HepG2 (cell line): ENCODE results near the gene CHST12.

Experiments
- BRCA1 ChIP-seq: sonication (generic); formaldehyde crosslinking; IDR thresholded peaks from 2 replicates; pipeline ENCODE4 v1.4.0; 2020; ENCODE audit warnings: missing genetic modification reagents
- EZH2 ChIP-seq: conservative IDR thresholded peaks from 2 replicates; pipeline ENCODE4 v1.6.1; 2012; ENCODE audit warnings: mild to moderate bottlenecking, low read depth, low read length, moderate library complexity
- HNF1B ChIP-seq: sonication (generic); formaldehyde crosslinking; IDR thresholded peaks from 2 replicates; pipeline ENCODE4 v1.5.1; 2020; ENCODE audit warnings: mild to moderate bottlenecking, moderate library complexity, missing genetic modification reagents
- MAFF ChIP-seq: IDR thresholded peaks from 2 replicates; pipeline ENCODE4 v1.6.1; 2011; ENCODE audit warnings: low read depth, low read length, improper control_type of control experiment
- MXI1 ChIP-seq: IDR thresholded peaks from 3 replicates; pipeline ENCODE4 v1.6.1; 2012; ENCODE audit warnings: low read depth, low read length, inconsistent platforms, borderline replicate concordance
- NFE2 ChIP-seq: sonication (generic); formaldehyde crosslinking; IDR thresholded peaks from 2 replicates; pipeline ENCODE4 v1.4.0; 2020; ENCODE audit warnings: missing genetic modification reagents
- REPIN1 ChIP-seq: sonication (generic); formaldehyde crosslinking; IDR thresholded peaks from 2 replicates; pipeline ENCODE4 v1.8.0; 2022; ENCODE audit warnings: missing genetic modification reagents, low read depth, mild to moderate bottlenecking, borderline replicate concordance
- ZFP1 ChIP-seq: IDR thresholded peaks from 2 replicates; pipeline ENCODE4 v1.6.1; 2016
- ZFP41 ChIP-seq: sonication (generic); formaldehyde crosslinking; IDR thresholded peaks from 2 replicates; pipeline ENCODE4 v1.4.0; 2020; ENCODE audit warnings: mild to moderate bottlenecking, missing genetic modification reagents, borderline replicate concordance
- ZNF639 ChIP-seq: conservative IDR thresholded peaks from 2 replicates; pipeline ENCODE4 v1.6.1; 2018; ENCODE audit warnings: missing genetic modification reagents
- ZNF776 ChIP-seq: sonication (generic); formaldehyde crosslinking; IDR thresholded peaks from 2 replicates; pipeline ENCODE4 v1.4.0; 2020; ENCODE audit warnings: mild to moderate bottlenecking, missing genetic modification reagents
- ZNF788 ChIP-seq: sonication (generic); formaldehyde crosslinking; IDR thresholded peaks from 2 replicates; pipeline ENCODE4 v1.5.0; 2020; ENCODE audit warnings: mild to moderate bottlenecking, missing genetic modification reagents, borderline replicate concordance
- ZNF883 ChIP-seq: sonication (generic); formaldehyde crosslinking; IDR thresholded peaks from 2 replicates; pipeline ENCODE4 v1.5.1; 2020; ENCODE audit warnings: mild to moderate bottlenecking, missing genetic modification reagents; ENCODE audit errors: not compliant biosample characterization
- TF ChIP-seq, protein P1 (sequence below): sonication (generic); formaldehyde crosslinking; IDR thresholded peaks from 2 replicates; pipeline ENCODE4 v1.4.0; 2020; ENCODE audit warnings: missing genetic modification reagents, borderline replicate concordance

DNA sequence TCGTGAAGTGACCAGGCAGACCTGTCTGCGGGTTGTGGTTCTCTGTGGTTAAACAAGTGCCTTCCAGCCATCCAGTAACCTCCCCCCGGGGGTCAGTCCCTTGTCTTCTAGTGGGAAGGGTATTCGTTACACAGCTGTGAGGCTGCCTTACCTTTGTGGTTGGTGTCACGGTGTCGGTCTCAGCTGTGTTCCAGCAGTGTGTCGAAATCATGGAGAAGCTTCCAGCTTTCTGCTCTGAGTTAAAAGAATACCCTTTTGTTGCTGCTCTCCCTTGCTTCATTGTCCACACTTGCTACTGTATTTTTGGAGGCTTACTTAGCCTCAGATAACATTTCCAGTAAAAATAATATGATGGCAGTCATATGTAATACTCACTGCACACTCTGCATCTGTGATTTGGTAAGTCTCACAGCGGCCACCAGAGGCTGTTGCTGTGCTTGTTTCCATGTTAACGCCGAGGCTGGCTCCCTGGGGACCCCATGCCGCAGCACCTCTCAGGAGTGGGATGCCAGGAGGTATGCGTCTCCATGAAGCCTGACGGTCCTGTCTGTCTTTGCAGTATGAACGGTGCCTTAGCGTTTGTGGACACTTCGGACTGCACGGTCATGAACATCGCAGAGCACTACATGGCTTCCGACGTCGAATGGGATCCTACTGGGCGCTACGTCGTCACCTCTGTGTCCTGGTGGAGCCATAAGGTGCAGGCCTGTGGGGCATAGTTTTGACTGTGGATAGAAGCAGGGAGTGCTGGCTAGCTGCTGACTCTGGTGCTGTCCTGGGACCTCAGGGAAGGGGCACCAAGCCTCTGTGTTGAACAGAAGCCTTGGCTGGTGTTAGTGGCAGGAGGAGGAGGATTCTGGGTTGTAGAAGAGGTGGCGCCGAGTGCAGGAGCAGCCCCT is 28.3 kb upstream of the CHST12 start:
- TF ChIP-seq REPIN1 (CRISPR knock-in tag) (no peak), BRCA1 (CRISPR knock-in tag) (no peak), ZNF788 (CRISPR knock-in tag) (no peak), ZFP1 (CRISPR knock-in tag) (no peak), HNF1B (no peak), ZNF639 (no peak), ZFP41 (CRISPR knock-in tag) (no peak), EZH2 (no peak), MAFF (no peak), ZNF883 (CRISPR knock-in tag) (no peak), MXI1 (no peak), ZNF776 (CRISPR knock-in tag) (no peak), NFE2 (CRISPR knock-in tag) (no peak)
- TF ChIP-seq, protein P1, sequence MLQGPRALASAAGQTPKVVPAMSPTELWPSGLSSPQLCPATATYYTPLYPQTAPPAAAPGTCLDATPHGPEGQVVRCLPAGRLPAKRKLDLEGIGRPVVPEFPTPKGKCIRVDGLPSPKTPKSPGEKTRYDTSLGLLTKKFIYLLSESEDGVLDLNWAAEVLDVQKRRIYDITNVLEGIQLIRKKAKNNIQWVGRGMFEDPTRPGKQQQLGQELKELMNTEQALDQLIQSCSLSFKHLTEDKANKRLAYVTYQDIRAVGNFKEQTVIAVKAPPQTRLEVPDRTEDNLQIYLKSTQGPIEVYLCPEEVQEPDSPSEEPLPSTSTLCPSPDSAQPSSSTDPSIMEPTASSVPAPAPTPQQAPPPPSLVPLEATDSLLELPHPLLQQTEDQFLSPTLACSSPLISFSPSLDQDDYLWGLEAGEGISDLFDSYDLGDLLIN (CRISPR knock-in tag) = no peak
